IMR-90 (cell line): Measurements from ENCODE around the gene PCED1A.

Experiments
- NFE2L2 ChIP-seq: fragments of 150-350 bp; IDR thresholded peaks from 2 replicates; pipeline ENCODE4 v1.6.1; 2016; ENCODE audit warnings: low read depth, mild to moderate bottlenecking, low read length
- POLR2A ChIP-seq: IDR thresholded peaks from 2 replicates; pipeline ENCODE4 v1.6.1; 2012; ENCODE audit warnings: mild to moderate bottlenecking, low read depth, low read length
- RAD21 ChIP-seq: IDR thresholded peaks from 2 replicates; pipeline ENCODE4 v1.6.1; 2012; ENCODE audit warnings: low read length, improper control_type of control experiment
- RCOR1 ChIP-seq: IDR thresholded peaks from 2 replicates; pipeline ENCODE4 v1.6.1; 2012; ENCODE audit warnings: mild to moderate bottlenecking, low read length, improper control_type of control experiment; ENCODE audit not compliant: insufficient replicate concordance
- RFX5 ChIP-seq: IDR thresholded peaks from 2 replicates; pipeline ENCODE4 v1.8.0; 2012; ENCODE audit warnings: low read depth, mild to moderate bottlenecking, low read length, moderate library complexity
- SMC3 ChIP-seq: fragments of 150-350 bp; IDR thresholded peaks from 2 replicates; pipeline ENCODE4 v1.6.1; 2016; ENCODE audit warnings: low read depth, mild to moderate bottlenecking, antibody characterized with exemption, low read length, moderate library complexity
- USF2 ChIP-seq: fragments of 150-350 bp; IDR thresholded peaks from 2 replicates; pipeline ENCODE4 v1.6.1; 2017; ENCODE audit warnings: mild to moderate bottlenecking, antibody characterized with exemption, low read length, low read depth
- TF ChIP-seq, protein P1 (sequence below): conservative IDR thresholded peaks from 2 replicates; pipeline ENCODE4 v1.5.1; 2012; ENCODE audit warnings: mild to moderate bottlenecking, low read depth, low read length, improper control_type of control experiment

GRCh38 chr20:2798814-2799213, 41.6 kb downstream of the PCED1A start:
- TF ChIP-seq, protein P1, sequence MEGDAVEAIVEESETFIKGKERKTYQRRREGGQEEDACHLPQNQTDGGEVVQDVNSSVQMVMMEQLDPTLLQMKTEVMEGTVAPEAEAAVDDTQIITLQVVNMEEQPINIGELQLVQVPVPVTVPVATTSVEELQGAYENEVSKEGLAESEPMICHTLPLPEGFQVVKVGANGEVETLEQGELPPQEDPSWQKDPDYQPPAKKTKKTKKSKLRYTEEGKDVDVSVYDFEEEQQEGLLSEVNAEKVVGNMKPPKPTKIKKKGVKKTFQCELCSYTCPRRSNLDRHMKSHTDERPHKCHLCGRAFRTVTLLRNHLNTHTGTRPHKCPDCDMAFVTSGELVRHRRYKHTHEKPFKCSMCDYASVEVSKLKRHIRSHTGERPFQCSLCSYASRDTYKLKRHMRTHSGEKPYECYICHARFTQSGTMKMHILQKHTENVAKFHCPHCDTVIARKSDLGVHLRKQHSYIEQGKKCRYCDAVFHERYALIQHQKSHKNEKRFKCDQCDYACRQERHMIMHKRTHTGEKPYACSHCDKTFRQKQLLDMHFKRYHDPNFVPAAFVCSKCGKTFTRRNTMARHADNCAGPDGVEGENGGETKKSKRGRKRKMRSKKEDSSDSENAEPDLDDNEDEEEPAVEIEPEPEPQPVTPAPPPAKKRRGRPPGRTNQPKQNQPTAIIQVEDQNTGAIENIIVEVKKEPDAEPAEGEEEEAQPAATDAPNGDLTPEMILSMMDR, result no peak
- no peak for TF ChIP-seq POLR2A
- TF ChIP-seq SMC3, result no peak
- TF ChIP-seq RCOR1, result no peak
- TF ChIP-seq NFE2L2, result no peak
- TF ChIP-seq RFX5, result no peak
- no peak for TF ChIP-seq RAD21
- TF ChIP-seq USF2, result no peak
